Endodermal cell (in vitro differentiated cells): ENCODE data around the gene FAAP100. TPM values are rescaled to one million over a fixed set of nuclear protein-coding genes. Genes with fewer than 3 reads are reported as not detected.

ENCODE experiments used
- DNase-seq: peaks from one replicate; pipeline ENCODE4 v3.0.0-alpha.2; 2017
- H3K27ac ChIP-seq: 2 replicates; pipeline ENCODE4 v1.5.1; 2013; ENCODE audit warnings: mild to moderate bottlenecking, low read depth, low read length, moderate library complexity
- H3K27me3 ChIP-seq: 2 replicates; pipeline ENCODE4 v1.6.1; 2013; ENCODE audit warnings: mild to moderate bottlenecking, low read length, moderate library complexity; ENCODE audit not compliant: insufficient read depth, control insufficient read depth, poor library complexity, severe bottlenecking
- H3K36me3 ChIP-seq: 2 replicates; pipeline ENCODE4 v1.7.0; 2013; ENCODE audit warnings: mild to moderate bottlenecking, low read length, moderate library complexity; ENCODE audit not compliant: control insufficient read depth, insufficient read depth
- H3K4me1 ChIP-seq: one replicate; pipeline ENCODE4 v1.7.0; 2013; ENCODE audit warnings: low read length; ENCODE audit not compliant: control insufficient read depth, insufficient read depth
- H3K4me3 ChIP-seq: 2 replicates; pipeline ENCODE4 v1.5.1; 2013; ENCODE audit warnings: mild to moderate bottlenecking, low read length, moderate library complexity
- H3K9ac ChIP-seq: 2 replicates; pipeline ENCODE4 v1.6.1; 2013; ENCODE audit warnings: mild to moderate bottlenecking, low read length, moderate library complexity; ENCODE audit not compliant: poor library complexity, severe bottlenecking; ENCODE audit errors: extremely low read depth
- H3K9me3 ChIP-seq: 2 replicates; pipeline ENCODE4 v1.6.1; 2013; ENCODE audit warnings: mild to moderate bottlenecking, low read length, moderate library complexity; ENCODE audit not compliant: control insufficient read depth
- H3K27ac Mint-ChIP-seq: 2 replicates; pipeline ENCODE4 v1.8.0; 2020; ENCODE audit warnings: mixed read lengths
- H3K27me3 Mint-ChIP-seq: 2 replicates; pipeline ENCODE4 v1.8.0; 2021; ENCODE audit warnings: mild to moderate bottlenecking, mixed read lengths; ENCODE audit not compliant: insufficient read depth
- H3K36me3 Mint-ChIP-seq: 2 replicates; pipeline ENCODE4 v1.8.0; 2020; ENCODE audit warnings: low read depth, mixed read lengths
- H3K4me1 Mint-ChIP-seq: 2 replicates; pipeline ENCODE4 v1.8.0; 2020; ENCODE audit warnings: mixed read lengths
- H3K4me3 Mint-ChIP-seq: 2 replicates; pipeline ENCODE4 v1.8.0; 2020; ENCODE audit warnings: mild to moderate bottlenecking, moderate library complexity, mixed read lengths
- H3K9me3 Mint-ChIP-seq: 2 replicates; pipeline ENCODE4 v1.8.0; 2020; ENCODE audit warnings: mild to moderate bottlenecking, mixed read lengths
- CTCF ChIP-seq: fragments of 200-600 bp; sonication (generic); conservative IDR thresholded peaks from 2 replicates; pipeline ENCODE4 v1.5.0; 2021; ENCODE audit warnings: antibody characterized with exemption, mild to moderate bottlenecking
- WGBS, 2 experiments: methylation state at CpG; one replicate each; pipeline versions ENCODE4 v1.1.5 to v1.1.7; 2013; ENCODE audit warnings: missing lambda C conversion rate in 2 of 2, mixed read lengths in 1 of 2; ENCODE audit not compliant: insufficient coverage in 1 of 2, insufficient read length in 1 of 2; 5-methylcytosine and 5-hydroxymethylcytosine counted together
- total RNA-seq, 2 donors: library from RNA; stranded (reverse); fragmentation: NEBNext Ultra II Directional in 1 of 2; extraction: Animal tissue kit (Norgen Biotek cat#: 25700) in 1 of 2; gene quantifications; 2 replicates in 1 of 2; 3 replicates in 1 of 2; pipeline ENCODE4 v1.2.1, GENCODE V29; 2021

The FAAP100 gene
- total RNA-seq, 2 donors from 2014 or later, result 34.5 to 39.5 TPM

- Histone ChIP-seq H3K9me3 (no peaks in the 10 kb centered on the region), H3K27me3 (no peaks in the 10 kb centered on the region), H3K27ac (peak overlapping the region; percentile 96), H3K9ac (peak overlapping the region; percentile 97), H3K36me3 (peaks cover 46% of the 10 kb centered on the region), H3K4me3 (peak overlapping the region; percentile 88), H3K4me1 (peaks cover 7% of the 10 kb centered on the region)
- Mint-ChIP-seq H3K27ac (peak overlapping the region; percentile 95), H3K4me1 (peaks cover 31% of the 10 kb centered on the region), H3K27me3 (no peaks in the 10 kb centered on the region), H3K4me3 (peak overlapping the region; percentile 98), H3K9me3 (peaks cover 6% of the 10 kb centered on the region), H3K36me3 (peaks cover 43% of the 10 kb centered on the region)
- TF ChIP-seq CTCF, result no peak
- WGBS, 2 experiments, result 0 to 2% methylated on average over 8 to 23 of the region's 23 CpGs
- DNase-seq, result peak; percentile 95
Measured at GRCh38 chr17:81513372-81513752, 38.8 kb downstream of the FAAP100 start.

GRCh38 chr17:81512562-81513371 lies 39.4 kb downstream of the FAAP100 start, which contains the start of gene ACTG1:
Gene ACTG1 (minus strand): TSS chr17:81512799. CDS start chr17:81512354, 445 bp downstream.
- Mint-ChIP-seq H3K36me3 (peaks cover 45% of the 10 kb centered on the region), H3K27ac (peak within 1 kb of the TSS; percentile 97), H3K9me3 (peaks cover 6% of the 10 kb centered on the region), H3K4me3 (peak within 1 kb of the TSS; percentile 98), H3K27me3 (no peaks in the 10 kb centered on the region), H3K4me1 (peaks cover 26% of the 10 kb centered on the region)
- peaks cover 46% of the 10 kb centered on the region for H3K36me3 ChIP-seq
- peak; percentile 97 for DNase-seq
- 0% methylated on average over 28 to 111 of the region's 111 CpGs for WGBS, 2 experiments
- peak within 1 kb of the TSS; percentile 95 for H3K4me3 ChIP-seq
- H3K9me3 ChIP-seq, result no peaks in the 10 kb centered on the region
- H3K27me3 ChIP-seq, result no peaks in the 10 kb centered on the region
- no peak for TF ChIP-seq CTCF
- peaks cover 7% of the 10 kb centered on the region for H3K4me1 ChIP-seq
- H3K27ac ChIP-seq, result peak within 1 kb of the TSS; percentile 96
- peak within 1 kb of the TSS; percentile 99 for H3K9ac ChIP-seq

- WGBS, 2 experiments, result 1% methylated on average over 31 to 62 of the region's 62 CpGs
- peak; percentile 67 for DNase-seq
Measured at GRCh38 chr17:81511804-81512561, 40.2 kb downstream of the FAAP100 start.

More at GRCh38 chr17:81511804-81512561, 40.2 kb downstream of the FAAP100 start:
- Histone ChIP-seq H3K27me3 (no peaks in the 10 kb centered on the region), H3K4me3 (peak overlapping the region; percentile 95), H3K27ac (peak overlapping the region; percentile 87), H3K4me1 (peaks cover 7% of the 10 kb centered on the region), H3K9me3 (no peaks in the 10 kb centered on the region), H3K36me3 (peaks cover 46% of the 10 kb centered on the region), H3K9ac (peak overlapping the region; percentile 99)
- Mint-ChIP-seq H3K27me3 (no peaks in the 10 kb centered on the region), H3K4me1 (peaks cover 25% of the 10 kb centered on the region), H3K27ac (peak overlapping the region; percentile 97), H3K36me3 (peaks cover 45% of the 10 kb centered on the region), H3K9me3 (peaks cover 6% of the 10 kb centered on the region), H3K4me3 (peak overlapping the region; percentile 98)
- TF ChIP-seq CTCF, result no peak
